Sigmoid colon (tissue), 7 donors: Measurements from ENCODE around the gene HIRA. TPM values are rescaled to one million over a fixed set of nuclear protein-coding genes. Genes with fewer than 3 reads are reported as not detected.

Experiments used
- DNase-seq: peaks from one replicate; pipeline ENCODE4 v3.0.0-alpha.2; 2019
- H3K27ac ChIP-seq, 4 donors: fragments of 200-600 bp; sonication (generic); one replicate each; pipeline ENCODE4 v1.5.1; 2016 to 2019; ENCODE audit warnings: mild to moderate bottlenecking in 1 of 4
- H3K27me3 ChIP-seq, 3 donors: fragments of 200-600 bp; sonication (generic); one replicate each; pipeline ENCODE4 v1.5.1; 2019; ENCODE audit warnings: mild to moderate bottlenecking in 1 of 3
- H3K36me3 ChIP-seq, 4 donors: fragments of 200-600 bp; sonication (generic); one replicate each; pipeline ENCODE4 v1.5.1; 2016 to 2019
- H3K4me1 ChIP-seq, 4 donors: fragments of 200-600 bp; sonication (generic); one replicate each; pipeline ENCODE4 v1.5.1; 2017 to 2019
- H3K4me3 ChIP-seq, 4 donors: fragments of 200-600 bp; sonication (generic); one replicate each; pipeline ENCODE4 v1.5.1; 2017 to 2019; ENCODE audit warnings: mild to moderate bottlenecking in 2 of 4, moderate library complexity in 1 of 4
- H3K9me3 ChIP-seq, 4 donors: fragments of 200-600 bp in 3 of 4; sonication (generic) in 3 of 4; one replicate each; pipeline versions ENCODE4 v1.5.1 to v1.6.1; 2013 to 2019
- CTCF ChIP-seq, 4 experiments: fragments of 450-650 bp in 3 of 4; fragments of 200-600 bp in 1 of 4; IDR thresholded peaks; one replicate each; pipeline ENCODE4 v1.5.1; 2016 to 2019; ENCODE audit warnings: antibody characterized with exemption in 4 of 4, mild to moderate bottlenecking in 3 of 4, moderate library complexity in 2 of 4
- EP300 ChIP-seq, 4 donors: sonication (generic); formaldehyde crosslinking; IDR thresholded peaks; one replicate each; pipeline ENCODE4 v1.6.1; 2017; ENCODE audit warnings: antibody characterized with exemption in 4 of 4
- POLR2A ChIP-seq, 2 donors: fragments of 450-650 bp; IDR thresholded peaks; one replicate each; pipeline ENCODE4 v1.6.1; 2016; ENCODE audit warnings: antibody characterized with exemption in 2 of 2, mild to moderate bottlenecking in 2 of 2, moderate library complexity in 2 of 2
- POLR2AphosphoS5 ChIP-seq, 4 donors: sonication (generic); formaldehyde crosslinking; IDR thresholded peaks; one replicate each; pipeline ENCODE4 v1.6.1; 2017; ENCODE audit warnings: antibody characterized with exemption in 4 of 4
- WGBS, 2 donors: extraction: QIAGEN DNeasy Blood & Tissue Kit; methylation state at CpG; one replicate each; pipeline ENCODE4 v1.1.7; 2013; 5-methylcytosine and 5-hydroxymethylcytosine counted together
- intact Hi-C: fragments of 100-400 bp; cut with DNase I; formaldehyde crosslinking; loops from one replicate; pipeline ENCODE4 v1.15.1; 2023
- polyA plus RNA-seq, 3 donors: library from polyadenylated mRNA; stranded (reverse); fragments of 200-250 nt; gene quantifications; one replicate each; pipeline ENCODE4 v1.2.3, GENCODE V29; 2013
- total RNA-seq, 4 donors: library from RNA; depleted of rRNA; stranded (reverse); fragments of >200 nt; gene quantifications; one replicate each; pipeline ENCODE4 v1.1.0, GENCODE V29; 2016
- donor health status: healthy with polysubstance abuse.
- donor health status: Bipolar disorder and iron deficiency.
- donor health status: healthy.

The HIRA gene
- total and polyA plus RNA-seq, 7 donors: 11.1 to 25.0 (median 15.3) TPM

- intact Hi-C loops: loop anchor here (5.0 to 10.0 kb wide), 2 partner anchors 135 to 253 kb away; partner anchors contain the start of genes CLTCL1 and SLC25A1
- peak overlapping the region; percentile 85 to 93 (median 90) for H3K4me3 ChIP-seq
- WGBS, 2 donors: 5 to 9% methylated on average over 12 of the region's 12 CpGs
- H3K4me1 ChIP-seq: peaks cover 0 to 30% (median 29%) of the 10 kb centered on the region in 4 donors
- peak overlapping the region; percentile 64 to 98 (median 93) for H3K27ac ChIP-seq
- TF ChIP-seq EP300 (IDR thresholded peaks at IDR 0.05) (no peak), CTCF (IDR thresholded peaks at IDR 0.05) (no peak), POLR2AphosphoS5 (IDR thresholded peaks at IDR 0.05) (no peak), POLR2A (IDR thresholded peaks at IDR 0.05) (no peak)
- H3K9me3 ChIP-seq: no peaks in the 10 kb centered on the region
- peaks cover 0 to 10% (median 3%) of the 10 kb centered on the region in 4 donors for H3K36me3 ChIP-seq
- H3K27me3 ChIP-seq: no peaks in the 10 kb centered on the region
- no peak for DNase-seq
These were observed 1.3 kb downstream of the HIRA start for GRCh38 chr22:19429950-19430889.

DNA sequence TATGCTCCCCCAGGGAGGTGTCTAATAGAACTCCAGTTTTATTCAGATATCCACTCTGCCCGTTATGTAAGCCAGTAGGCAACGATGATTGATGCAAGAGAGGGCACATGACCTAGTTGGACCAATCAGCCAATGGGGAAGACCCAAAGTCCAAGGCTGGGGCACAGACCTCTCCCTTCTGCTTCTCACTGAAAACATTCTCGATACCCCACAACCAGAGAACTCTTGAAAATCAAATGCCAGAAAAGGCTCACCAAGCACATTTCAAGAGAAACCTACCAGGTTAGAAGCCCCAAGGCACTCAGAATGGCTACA is 7.4 kb downstream of the HIRA start:
- Histone ChIP-seq H3K4me3 (no peak overlapping the region), H3K9me3 (no peaks in the 10 kb centered on the region), H3K4me1 (peaks cover 0 to 16% (median 3%) of the 10 kb centered on the region in 4 donors), H3K36me3 (peaks cover 0 to 4% (median 0%) of the 10 kb centered on the region in 4 donors), H3K27ac (no peak overlapping the region), H3K27me3 (no peaks in the 10 kb centered on the region)
- WGBS, 2 donors: 88 to 90% methylated on average over 3 of the region's 3 CpGs
- TF ChIP-seq POLR2AphosphoS5 (IDR thresholded peaks at IDR 0.05) (no peak), EP300 (IDR thresholded peaks at IDR 0.05) (no peak), CTCF (IDR thresholded peaks at IDR 0.05) (no peak), POLR2A (IDR thresholded peaks at IDR 0.05) (no peak)
- intact Hi-C loops: no loop called here
- no peak for DNase-seq

DNA sequence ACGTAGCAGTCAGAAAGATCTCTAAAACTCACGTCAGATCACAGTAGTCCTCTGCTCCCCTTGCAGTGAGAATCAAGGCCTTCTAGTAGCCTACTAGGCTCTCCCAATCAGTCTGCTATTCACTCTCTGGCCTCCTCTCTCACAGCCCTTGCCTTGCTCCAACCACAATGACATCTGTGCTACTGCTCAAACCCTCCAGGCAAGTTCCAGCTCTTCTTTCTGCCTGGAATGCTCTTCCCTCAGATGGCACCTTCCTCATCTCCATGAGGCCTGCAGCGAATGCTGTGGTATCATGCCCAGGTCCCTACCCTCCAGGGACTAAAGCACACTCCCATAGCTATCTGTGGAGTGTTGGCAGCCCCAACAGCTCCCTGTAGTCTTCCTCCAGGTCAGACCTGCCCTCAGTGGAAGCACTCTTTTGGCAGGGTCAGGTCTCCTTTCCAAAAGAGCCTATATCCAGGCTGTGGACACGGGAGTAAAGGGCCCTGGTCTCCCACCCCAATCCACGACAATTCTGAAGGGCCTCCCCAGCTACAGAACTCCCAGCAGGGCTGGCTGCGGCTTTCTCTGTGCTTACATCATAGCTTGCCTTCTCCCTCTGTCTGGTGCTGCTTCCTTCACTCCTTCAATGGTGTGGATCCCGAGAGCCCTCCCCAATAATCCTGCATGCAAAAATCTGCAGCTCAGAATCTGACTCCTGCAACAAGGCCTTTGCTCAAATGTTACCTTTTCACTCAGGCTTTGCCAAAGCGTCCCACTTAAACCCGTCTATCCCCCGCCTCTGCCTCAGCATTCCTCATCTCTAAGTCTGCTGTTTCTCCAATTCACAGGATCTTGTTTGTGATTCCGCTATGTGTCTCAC is 8.9 kb downstream of the HIRA start:
- intact Hi-C loops: no loop called here
- no peak for DNase-seq
- H3K27ac ChIP-seq: no peak overlapping the region
- H3K9me3 ChIP-seq: no peaks in the 10 kb centered on the region
- no peak overlapping the region for H3K4me3 ChIP-seq
- TF ChIP-seq EP300 (IDR thresholded peaks at IDR 0.05) (no peak), POLR2AphosphoS5 (IDR thresholded peaks at IDR 0.05) (no peak), CTCF (IDR thresholded peaks at IDR 0.05) (no peak), POLR2A (IDR thresholded peaks at IDR 0.05) (no peak)
- H3K36me3 ChIP-seq: peaks cover 0 to 4% (median 0%) of the 10 kb centered on the region in 4 donors
- H3K4me1 ChIP-seq: peaks cover 0 to 16% (median 3%) of the 10 kb centered on the region in 4 donors
- no peaks in the 10 kb centered on the region for H3K27me3 ChIP-seq
- WGBS, 2 donors: 85 to 93% methylated on average over 11 of the region's 11 CpGs

DNA sequence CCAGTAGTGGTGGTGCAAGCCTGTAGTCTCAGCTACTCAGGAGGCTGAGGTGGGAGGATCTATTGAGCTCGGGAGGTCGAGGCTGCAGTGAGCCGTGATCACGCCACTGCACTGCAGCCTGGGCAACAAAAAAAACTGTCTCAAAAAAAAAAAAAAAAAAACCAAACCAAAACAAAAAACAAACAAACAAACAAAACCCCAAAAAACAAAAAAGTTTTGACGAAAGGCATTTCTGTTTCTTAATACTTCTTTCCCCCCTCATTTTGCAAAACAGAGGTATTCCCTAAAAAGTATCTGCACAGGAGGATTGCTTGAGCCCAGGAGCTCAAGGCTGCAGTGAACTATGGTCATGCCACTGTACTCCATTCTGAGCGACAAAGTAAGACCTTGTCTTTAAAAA is 11.2 kb downstream of the HIRA start:
- no peak for DNase-seq
- WGBS, 2 donors: 88% methylated on average over 6 of the region's 6 CpGs
- Histone ChIP-seq H3K27ac (no peak overlapping the region), H3K4me3 (no peak overlapping the region), H3K36me3 (peaks cover 0 to 4% (median 0%) of the 10 kb centered on the region in 4 donors), H3K9me3 (no peaks in the 10 kb centered on the region), H3K27me3 (no peaks in the 10 kb centered on the region), H3K4me1 (peaks cover 0 to 16% (median 3%) of the 10 kb centered on the region in 4 donors)
- intact Hi-C loops: no loop called here
- no peak for TF ChIP-seq POLR2A (IDR thresholded peaks at IDR 0.05)
- TF ChIP-seq CTCF (IDR thresholded peaks at IDR 0.05): no peak
- no peak for TF ChIP-seq POLR2AphosphoS5 (IDR thresholded peaks at IDR 0.05)
- TF ChIP-seq EP300 (IDR thresholded peaks at IDR 0.05): no peak
